Neural progenitor cell (in vitro differentiated cells): ENCODE results near the gene FBP2.

ENCODE experiments used
- CTCF ChIP-seq: fragments of 200-600 bp; sonication (generic); IDR thresholded peaks from 2 replicates; pipeline ENCODE4 v1.5.1; 2017; ENCODE audit warnings: antibody characterized with exemption, mild to moderate bottlenecking
- EZH2 ChIP-seq: fragments of 200-600 bp; sonication (generic); IDR thresholded peaks from 2 replicates; pipeline ENCODE4 v1.6.1; 2017; ENCODE audit warnings: antibody characterized with exemption, mild to moderate bottlenecking, moderate library complexity
- EZH2phosphoT487 ChIP-seq: fragments of 200-600 bp; sonication (generic); IDR thresholded peaks from 2 replicates; pipeline ENCODE4 v1.6.1; 2017; ENCODE audit warnings: antibody characterized with exemption

- no peak for TF ChIP-seq EZH2
- TF ChIP-seq CTCF: no peak
- TF ChIP-seq EZH2phosphoT487: no peak
Measured at GRCh38 chr9:94643176-94643575, 49.6 kb upstream of the FBP2 start.
